OCI-LY7 (cell line): ENCODE results near the gene URM1. TPM values are rescaled to one million over a fixed set of nuclear protein-coding genes. Genes with fewer than 3 reads are reported as not detected.

Source experiments
- BruUV-seq: library from RNA; stranded (reverse); fragments of 400-500 nt; replicated peaks from 2 replicates; lab custom pipeline; 2021; lab: Mats Ljungman, UMichigan
- CTCF ChIA-PET: fragments of 300-600 bp; sonication (Branson Sonifier 250); formaldehyde crosslinking; loops from one replicate; lab custom pipeline; 2022; ENCODE audit warnings: antibody characterized with exemption; ENCODE audit not compliant: unreplicated experiment; lab: Charles Lee
- POLR2A ChIA-PET: fragments of 300-600 bp; sonication (Branson Sonifier 250); formaldehyde crosslinking; loops from one replicate; lab custom pipeline; 2022; ENCODE audit warnings: antibody characterized with exemption; lab: Charles Lee
- DNase-seq: peaks from one replicate; pipeline ENCODE4 v3.0.0-alpha.2; 2015; ENCODE audit warnings: low spot score
- H2AFZ ChIP-seq: fragments of 200-600 bp; sonication (generic), shearing (Covaris generic); 2 replicates; pipeline ENCODE4 v1.6.1; 2014; ENCODE audit warnings: mild to moderate bottlenecking, antibody characterized with exemption, low read length, moderate library complexity
- H3K27ac ChIP-seq: fragments of 200-600 bp; sonication (generic); 2 replicates; pipeline ENCODE4 v1.5.1; 2014; ENCODE audit warnings: mixed run types, low read depth, mild to moderate bottlenecking, moderate library complexity, low read length, inconsistent platforms; ENCODE audit not compliant: poor library complexity, severe bottlenecking
- H3K36me3 ChIP-seq: fragments of 200-600 bp; sonication (generic); 2 replicates; pipeline ENCODE4 v1.6.1; 2014; ENCODE audit warnings: mild to moderate bottlenecking, antibody characterized with exemption, low read length, moderate library complexity, mixed read lengths; ENCODE audit not compliant: insufficient read depth
- H3K4me1 ChIP-seq: fragments of 200-600 bp; sonication (generic); 2 replicates; pipeline ENCODE4 v1.5.1; 2014; ENCODE audit warnings: mild to moderate bottlenecking, low read length; ENCODE audit not compliant: insufficient read depth, poor library complexity, severe bottlenecking
- H3K4me2 ChIP-seq: fragments of 200-600 bp; sonication (generic); 2 replicates; pipeline ENCODE4 v1.6.1; 2014; ENCODE audit warnings: mild to moderate bottlenecking, low read length
- H3K4me3 ChIP-seq: fragments of 200-600 bp; sonication (generic); 2 replicates; pipeline ENCODE4 v1.5.1; 2014; ENCODE audit warnings: mild to moderate bottlenecking, low read depth, low read length; ENCODE audit not compliant: poor library complexity, severe bottlenecking
- H3K79me2 ChIP-seq: fragments of 200-600 bp; sonication (generic); 2 replicates; pipeline ENCODE4 v1.6.1; 2016; ENCODE audit warnings: low read depth, mild to moderate bottlenecking, low read length, moderate library complexity, mixed read lengths; ENCODE audit not compliant: insufficient read depth
- H3K9me2 ChIP-seq: fragments of 200-600 bp; sonication (generic); 2 replicates; pipeline ENCODE4 v1.6.1; 2016; ENCODE audit warnings: mild to moderate bottlenecking, low read length, mixed read lengths; ENCODE audit not compliant: insufficient read depth
- H3K9me3 ChIP-seq: fragments of 200-600 bp; sonication (generic); 2 replicates; pipeline ENCODE4 v1.6.1; 2014; ENCODE audit warnings: mild to moderate bottlenecking, mixed run types, low read length, mixed read lengths
- H4K20me1 ChIP-seq: fragments of 200-600 bp; sonication (generic); 2 replicates; pipeline ENCODE4 v1.6.1; 2014; ENCODE audit warnings: mild to moderate bottlenecking, antibody characterized with exemption, low read length, moderate library complexity, mixed read lengths; ENCODE audit not compliant: insufficient read depth
- CTCF ChIP-seq: fragments of 200-600 bp; sonication (generic); conservative IDR thresholded peaks from 2 replicates; pipeline ENCODE4 v1.5.1; 2014; ENCODE audit warnings: mild to moderate bottlenecking, antibody characterized with exemption, low read length, moderate library complexity, mixed read lengths
- EZH2phosphoT487 ChIP-seq: fragments of 200-600 bp; sonication (generic); IDR thresholded peaks from 2 replicates; pipeline ENCODE4 v1.6.1; 2018; ENCODE audit warnings: low read depth, borderline replicate concordance, mild to moderate bottlenecking, mixed run types, antibody characterized with exemption, low read length, moderate library complexity, mixed read lengths
- intact Hi-C: fragments of 100-400 bp; cut with micrococcal nuclease; formaldehyde crosslinking; loops from one replicate; pipeline ENCODE4 v1.10.0; 2022; ENCODE audit not compliant: unreplicated experiment
- total RNA-seq, 2 experiments: library from RNA; depleted of rRNA in 1 of 2; stranded (reverse); fragments of >200 nt in 1 of 2; shearing (Covaris generic) in 1 of 2; gene quantifications; 2 replicates each; pipeline ENCODE4 v1.2.3, GENCODE V29; 2014 to 2022

Gene URM1
- total RNA-seq, 2 experiments from 2014 or later = 58.5 to 60.8 TPM

- Histone ChIP-seq H3K79me2 (no peaks in the 10 kb centered on the region), H3K27ac (no peak overlapping the region), H3K4me1 (no peaks in the 10 kb centered on the region), H3K9me2 (no peaks in the 10 kb centered on the region), H4K20me1 (no peaks in the 10 kb centered on the region), H3K9me3 (no peaks in the 10 kb centered on the region), H3K4me3 (no peak overlapping the region), H3K4me2 (no peak overlapping the region), H2AFZ (no peak overlapping the region), H3K36me3 (peaks cover 58% of the 10 kb centered on the region)
- intact Hi-C loops = loop anchor here (5.0 kb wide), 1 partner anchor 143 kb away; the partner anchor contains the start of gene DNM1
- CTCF ChIA-PET = no interaction called here
- no peak for DNase-seq
- POLR2A ChIA-PET = interaction anchor here (0.5 kb wide), 1 partner anchor 146 kb away, joined by 3 read pairs; no protein-coding TSS in a partner anchor
- TF ChIP-seq CTCF (peak; percentile 35; the same call in 1 of the 2 replicates), EZH2phosphoT487 (no peak)
- BruUV-seq = no TSS peak
Measured at GRCh38 chr9:128344931-128345605, 26.1 kb upstream of the URM1 start.

- ChIA-PET CTCF (no interaction called here), POLR2A (interaction anchor here (0.5 kb wide), 1 partner anchor 663 kb away, joined by 4 read pairs; no protein-coding TSS in a partner anchor)
- Histone ChIP-seq H4K20me1 (no peaks in the 10 kb centered on the region), H3K36me3 (peaks cover 47% of the 10 kb centered on the region), H2AFZ (no peak overlapping the region), H3K9me2 (no peaks in the 10 kb centered on the region), H3K4me2 (no peak overlapping the region), H3K79me2 (no peaks in the 10 kb centered on the region), H3K27ac (no peak overlapping the region), H3K4me3 (no peak overlapping the region), H3K4me1 (no peaks in the 10 kb centered on the region), H3K9me3 (no peaks in the 10 kb centered on the region)
- BruUV-seq = no TSS peak
- intact Hi-C loops = no loop called here
- no peak for DNase-seq
- TF ChIP-seq CTCF (no peak), EZH2phosphoT487 (no peak)
Measured at GRCh38 chr9:128349125-128349524, 22.0 kb upstream of the URM1 start.

- ChIA-PET CTCF (no interaction called here), POLR2A (interaction anchor here (0.6 kb wide), 1 partner anchor 376 kb away, joined by 4 read pairs; no protein-coding TSS in a partner anchor)
- Histone ChIP-seq H2AFZ (no peak overlapping the region), H3K4me1 (no peaks in the 10 kb centered on the region), H3K9me2 (no peaks in the 10 kb centered on the region), H4K20me1 (no peaks in the 10 kb centered on the region), H3K4me3 (no peak overlapping the region), H3K9me3 (no peaks in the 10 kb centered on the region), H3K79me2 (no peaks in the 10 kb centered on the region), H3K27ac (no peak overlapping the region), H3K4me2 (no peak overlapping the region), H3K36me3 (peaks cover 41% of the 10 kb centered on the region)
- no TSS peak for BruUV-seq
- no peak for DNase-seq
- TF ChIP-seq EZH2phosphoT487 (no peak), CTCF (no peak)
- intact Hi-C loops = no loop called here
Measured at GRCh38 chr9:128349772-128350171, 21.4 kb upstream of the URM1 start.
